Measurements from ENCODE around the gene SDC3.
A peak's percentile ranks its signal among the peaks of the same experiment; 100 is the strongest.

The SDC3 gene

GRCh38 chr1:30845904-30846290 is 62.7 kb downstream of the SDC3 start:
- DNase-seq: no peak

GRCh38 chr1:30845237-30845903 is 63.2 kb downstream of the SDC3 start:
- DNase-seq: no peak

- DNase-seq: no peak
Measured at GRCh38 chr1:30844631-30845030, 63.9 kb downstream of the SDC3 start.

- DNase-seq: no peak
Measured at GRCh38 chr1:30842697-30843354, 65.7 kb downstream of the SDC3 start.

- peak; percentile 26 to 68 for DNase-seq
Measured at GRCh38 chr1:30840904-30841598, 67.5 kb downstream of the SDC3 start.

- no peak for DNase-seq
Measured at GRCh38 chr1:30839827-30840359, 68.7 kb downstream of the SDC3 start.

- no peak for DNase-seq
Measured at GRCh38 chr1:30838996-30839395, 69.6 kb downstream of the SDC3 start.

- no peak for DNase-seq
Measured at GRCh38 chr1:30837653-30838052, 70.9 kb downstream of the SDC3 start.

- no peak for DNase-seq
Measured at GRCh38 chr1:30834253-30834652, 74.3 kb downstream of the SDC3 start.

- DNase-seq: no peak
Measured at GRCh38 chr1:30830537-30830936, 78.0 kb downstream of the SDC3 start.

GRCh38 chr1:30829889-30830288 is 78.7 kb downstream of the SDC3 start:
- DNase-seq: no peak

GRCh38 chr1:30824736-30825429 is 83.7 kb downstream of the SDC3 start:
- DNase-seq: no peak

- peak; percentile 97 to 99 for DNase-seq
Measured at GRCh38 chr1:30823969-30824735, 84.4 kb downstream of the SDC3 start.

- no peak for DNase-seq
Measured at GRCh38 chr1:30823627-30823968, 85.0 kb downstream of the SDC3 start.

GRCh38 chr1:30822966-30823581 is 85.5 kb downstream of the SDC3 start:
- no peak for DNase-seq

- DNase-seq: no peak
Measured at GRCh38 chr1:30822006-30822405, 86.6 kb downstream of the SDC3 start.

- DNase-seq: no peak
Measured at GRCh38 chr1:30820299-30820698, 88.3 kb downstream of the SDC3 start.
